Ascending aorta (tissue), 2 donors: Measurements from ENCODE around the gene GATAD1. TPM values are rescaled to one million over a fixed set of nuclear protein-coding genes. Genes with fewer than 3 reads are reported as not detected.

Experiments
- DNase-seq, 2 donors: peaks; one replicate each; pipeline ENCODE4 v3.0.0-alpha.2; 2019; ENCODE audit warnings: low spot score in 2 of 2
- H3K27ac ChIP-seq, 2 donors: fragments of 200-600 bp; sonication (generic); one replicate each; pipeline ENCODE4 v1.5.1; 2016 to 2017; ENCODE audit warnings: mild to moderate bottlenecking in 1 of 2
- H3K27me3 ChIP-seq: fragments of 200-600 bp; sonication (generic); one replicate; pipeline ENCODE4 v1.5.1; 2017
- H3K36me3 ChIP-seq, 2 donors: fragments of 200-600 bp; sonication (generic); one replicate each; pipeline ENCODE4 v1.5.1; 2016
- H3K4me1 ChIP-seq, 2 donors: fragments of 200-600 bp; sonication (generic); one replicate each; pipeline ENCODE4 v1.5.1; 2016 to 2017; ENCODE audit warnings: mild to moderate bottlenecking in 1 of 2
- H3K4me3 ChIP-seq, 2 donors: fragments of 200-600 bp; sonication (generic); one replicate each; pipeline ENCODE4 v1.5.1; 2016 to 2017; ENCODE audit warnings: mild to moderate bottlenecking in 1 of 2
- H3K9me3 ChIP-seq, 2 donors: fragments of 200-600 bp; sonication (generic); one replicate each; pipeline ENCODE4 v1.5.1; 2016
- intact Hi-C: fragments of 100-400 bp; cut with DNase I; formaldehyde crosslinking; loops from one replicate; pipeline ENCODE4 v1.15.1; 2023
- total RNA-seq: library from RNA; depleted of rRNA; stranded (reverse); fragments of >200 nt; gene quantifications from one replicate; pipeline ENCODE4 v1.1.0, GENCODE V29; 2016
- TF ChIP-seq, protein P1 (sequence below), 3 experiments: fragments of 200-600 bp in 2 of 3; fragments of 450-650 bp in 1 of 3; sonication (generic) in 2 of 3; IDR thresholded peaks; one replicate each; pipeline ENCODE4 v1.5.1; 2016 to 2019; ENCODE audit warnings: antibody characterized with exemption in 3 of 3, mild to moderate bottlenecking in 1 of 3, moderate library complexity in 1 of 3

Gene GATAD1
- total RNA-seq, 1 donor from 2014 or later, result 20.4 TPM

GRCh38 chr7:92417913-92418312 is 29.4 kb upstream of the GATAD1 start:
- Histone ChIP-seq H3K27ac (no peak overlapping the region), H3K27me3 (no peaks in the 10 kb centered on the region), H3K36me3 (no peaks in the 10 kb centered on the region), H3K9me3 (no peaks in the 10 kb centered on the region), H3K4me3 (no peak overlapping the region), H3K4me1 (no peaks in the 10 kb centered on the region)
- TF ChIP-seq, protein P1, sequence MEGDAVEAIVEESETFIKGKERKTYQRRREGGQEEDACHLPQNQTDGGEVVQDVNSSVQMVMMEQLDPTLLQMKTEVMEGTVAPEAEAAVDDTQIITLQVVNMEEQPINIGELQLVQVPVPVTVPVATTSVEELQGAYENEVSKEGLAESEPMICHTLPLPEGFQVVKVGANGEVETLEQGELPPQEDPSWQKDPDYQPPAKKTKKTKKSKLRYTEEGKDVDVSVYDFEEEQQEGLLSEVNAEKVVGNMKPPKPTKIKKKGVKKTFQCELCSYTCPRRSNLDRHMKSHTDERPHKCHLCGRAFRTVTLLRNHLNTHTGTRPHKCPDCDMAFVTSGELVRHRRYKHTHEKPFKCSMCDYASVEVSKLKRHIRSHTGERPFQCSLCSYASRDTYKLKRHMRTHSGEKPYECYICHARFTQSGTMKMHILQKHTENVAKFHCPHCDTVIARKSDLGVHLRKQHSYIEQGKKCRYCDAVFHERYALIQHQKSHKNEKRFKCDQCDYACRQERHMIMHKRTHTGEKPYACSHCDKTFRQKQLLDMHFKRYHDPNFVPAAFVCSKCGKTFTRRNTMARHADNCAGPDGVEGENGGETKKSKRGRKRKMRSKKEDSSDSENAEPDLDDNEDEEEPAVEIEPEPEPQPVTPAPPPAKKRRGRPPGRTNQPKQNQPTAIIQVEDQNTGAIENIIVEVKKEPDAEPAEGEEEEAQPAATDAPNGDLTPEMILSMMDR (IDR thresholded peaks at IDR 0.05), result no peak
- intact Hi-C loops, result no loop called here
- no peak for DNase-seq

DNA sequence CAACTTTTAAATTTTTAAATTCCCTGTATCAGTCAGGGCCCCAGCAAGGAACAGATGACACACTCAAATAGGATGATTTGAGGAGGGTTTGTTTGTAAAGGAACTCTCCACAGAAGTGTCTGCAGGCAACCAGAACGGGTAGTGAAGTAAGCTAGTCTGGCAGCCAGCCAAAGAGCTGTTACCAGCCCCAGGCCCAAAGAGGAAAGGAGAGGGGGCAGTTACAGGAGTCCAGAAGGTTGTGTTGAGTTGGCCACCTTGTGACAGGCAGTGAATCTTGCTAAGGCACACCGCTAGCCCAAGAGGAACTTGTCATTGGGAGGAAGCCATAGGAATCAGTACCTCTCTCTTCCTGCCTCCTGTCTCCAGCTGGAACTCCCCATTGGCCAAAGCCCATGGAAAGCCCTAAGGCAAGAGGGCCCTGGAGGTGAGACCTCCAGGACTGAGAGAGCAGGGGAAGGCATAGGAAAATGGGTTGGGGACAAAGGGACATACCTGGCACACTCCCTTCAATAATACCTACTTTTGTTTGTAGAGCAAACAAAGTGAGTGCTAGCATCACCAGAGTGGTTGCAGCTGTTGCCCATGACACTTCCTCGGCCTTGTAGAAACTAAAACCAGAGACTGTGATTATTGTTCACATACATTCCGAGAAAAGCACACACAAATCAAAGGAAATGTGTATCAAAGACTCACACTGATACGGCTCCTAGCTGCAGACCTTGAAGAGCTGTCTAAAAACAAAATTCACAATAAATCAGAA is 25.4 kb upstream of the GATAD1 start:
- Histone ChIP-seq H3K36me3 (no peaks in the 10 kb centered on the region), H3K9me3 (no peaks in the 10 kb centered on the region), H3K27ac (no peak overlapping the region), H3K4me3 (no peak overlapping the region), H3K4me1 (no peaks in the 10 kb centered on the region), H3K27me3 (no peaks in the 10 kb centered on the region)
- intact Hi-C loops, result no loop called here
- TF ChIP-seq, protein P1 (IDR thresholded peaks at IDR 0.05), result no peak
- peak in 1 of 2 donors; percentile 67 for DNase-seq

DNA sequence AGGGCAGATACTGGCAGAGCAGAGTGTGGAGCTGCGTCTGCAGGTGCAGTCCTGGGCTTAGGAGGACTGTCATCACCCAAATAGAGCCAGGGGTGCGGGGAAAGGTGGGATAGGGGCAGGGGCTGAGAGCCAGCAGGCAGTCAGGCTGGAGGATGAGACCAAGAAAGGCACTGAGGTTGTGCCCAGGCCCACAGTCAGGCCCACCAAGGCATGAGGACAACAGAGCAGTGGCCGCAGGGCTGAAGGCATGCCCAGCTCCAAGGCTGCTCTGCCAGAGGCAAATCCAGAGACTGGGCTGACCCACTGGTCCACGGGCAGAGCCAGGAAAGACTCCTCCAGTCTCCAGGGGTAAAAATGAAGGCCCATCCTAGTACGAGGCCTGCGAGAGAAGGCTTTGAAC is 24.4 kb upstream of the GATAD1 start:
- no peaks in the 10 kb centered on the region for H3K4me1 ChIP-seq
- TF ChIP-seq, protein P1 (IDR thresholded peaks at IDR 0.05), result no peak
- intact Hi-C loops, result no loop called here
- no peaks in the 10 kb centered on the region for H3K9me3 ChIP-seq
- no peaks in the 10 kb centered on the region for H3K36me3 ChIP-seq
- no peak for DNase-seq
- no peaks in the 10 kb centered on the region for H3K27me3 ChIP-seq
- H3K4me3 ChIP-seq, result no peak overlapping the region
- no peak overlapping the region for H3K27ac ChIP-seq

GRCh38 chr7:92423710-92424131 is 23.6 kb upstream of the GATAD1 start:
- intact Hi-C loops, result loop anchor here (1.0 to 2.0 kb wide), 2 partner anchors 24 to 631 kb away; partner anchors contain the start of gene GATAD1
- H3K4me3 ChIP-seq, result peak overlapping the region; percentile 52 to 69

GRCh38 chr7:92425311-92425947 is 21.9 kb upstream of the GATAD1 start:
- intact Hi-C loops, result loop anchor here (2.0 kb wide), 1 partner anchor 629 kb away; no protein-coding TSS in a partner anchor
- no peak overlapping the region for H3K27ac ChIP-seq
- no peaks in the 10 kb centered on the region for H3K9me3 ChIP-seq
- no peaks in the 10 kb centered on the region for H3K27me3 ChIP-seq
- DNase-seq, result no peak
- H3K36me3 ChIP-seq, result no peaks in the 10 kb centered on the region
- H3K4me3 ChIP-seq, result peak overlapping the region in 1 of 2 donors; percentile 69
- no peaks in the 10 kb centered on the region for H3K4me1 ChIP-seq
- TF ChIP-seq, protein P1 (IDR thresholded peaks at IDR 0.05), result no peak

More at GRCh38 chr7:92423710-92424131, 23.6 kb upstream of the GATAD1 start:
- H3K4me1 ChIP-seq, result no peaks in the 10 kb centered on the region
- TF ChIP-seq, protein P1 (IDR thresholded peaks at IDR 0.05), result no peak
- no peak overlapping the region for H3K27ac ChIP-seq
- H3K27me3 ChIP-seq, result no peaks in the 10 kb centered on the region
- no peaks in the 10 kb centered on the region for H3K9me3 ChIP-seq
- DNase-seq, result no peak
- H3K36me3 ChIP-seq, result no peaks in the 10 kb centered on the region
